Liver (tissue), 3 donors: ENCODE results near the gene ADAM10.

ENCODE experiments used
- CTCF ChIP-seq: fragments of 150-350 bp; IDR thresholded peaks from 2 replicates; pipeline ENCODE4 v1.5.1; 2017; ENCODE audit warnings: improper control_type of control experiment, low read depth, low read length; ENCODE audit not compliant: missing input control
- FOXA1 ChIP-seq: IDR thresholded peaks from 2 replicates; pipeline ENCODE4 v1.6.1; 2016; ENCODE audit warnings: antibody characterized with exemption
- GABPA ChIP-seq, 2 donors: IDR thresholded peaks in 1 of 2; conservative IDR thresholded peaks in 1 of 2; 2 replicates each; pipeline ENCODE4 v1.6.1; 2016; ENCODE audit warnings: antibody characterized with exemption in 2 of 2, mild to moderate bottlenecking in 1 of 2, moderate library complexity in 1 of 2
- HNF4A ChIP-seq, 2 donors: conservative IDR thresholded peaks; 2 replicates each; pipeline ENCODE4 v1.6.1; 2016; ENCODE audit warnings: antibody characterized with exemption in 2 of 2, mild to moderate bottlenecking in 2 of 2
- HNF4G ChIP-seq: IDR thresholded peaks from 2 replicates; pipeline ENCODE4 v1.6.1; 2016; ENCODE audit warnings: antibody characterized with exemption
- JUND ChIP-seq, 2 donors: IDR thresholded peaks; 2 replicates each; pipeline ENCODE4 v1.6.1; 2016; ENCODE audit warnings: antibody characterized with exemption in 2 of 2
- RAD21 ChIP-seq, 2 donors: IDR thresholded peaks; 2 replicates each; pipeline ENCODE4 v1.6.1; 2016; ENCODE audit warnings: antibody characterized with exemption in 2 of 2, mild to moderate bottlenecking in 2 of 2
- REST ChIP-seq: IDR thresholded peaks from 2 replicates; pipeline ENCODE4 v1.6.1; 2016; ENCODE audit warnings: antibody characterized with exemption, mild to moderate bottlenecking
- RXRA ChIP-seq, 2 donors: IDR thresholded peaks; 2 replicates each; pipeline ENCODE4 v1.6.1; 2017 to 2018; ENCODE audit warnings: antibody characterized with exemption in 2 of 2, mild to moderate bottlenecking in 1 of 2
- SP1 ChIP-seq: IDR thresholded peaks from 2 replicates; pipeline ENCODE4 v1.6.1; 2018; ENCODE audit warnings: antibody characterized with exemption, mild to moderate bottlenecking
- TAF1 ChIP-seq: conservative IDR thresholded peaks from 2 replicates; pipeline ENCODE4 v1.6.1; 2016; ENCODE audit warnings: antibody characterized with exemption, mild to moderate bottlenecking
- YY1 ChIP-seq: IDR thresholded peaks from 2 replicates; pipeline ENCODE4 v1.6.1; 2016; ENCODE audit warnings: antibody characterized with exemption, mild to moderate bottlenecking
- ZBTB33 ChIP-seq: IDR thresholded peaks from 2 replicates; pipeline ENCODE4 v1.6.1; 2016; ENCODE audit warnings: antibody characterized with exemption
- donor health status: healthy.
- donor health status: healthy.

GRCh38 chr15:58585693-58586443 is 163.6 kb downstream of the ADAM10 start:
- TF ChIP-seq CTCF = no peak
- no peak for TF ChIP-seq JUND (IDR thresholded peaks at IDR 0.05)
- TF ChIP-seq HNF4G = no peak
- TF ChIP-seq RXRA (IDR thresholded peaks at IDR 0.05) = no peak
- TF ChIP-seq YY1 = no peak
- TF ChIP-seq REST = no peak
- TF ChIP-seq GABPA (IDR thresholded peaks at IDR 0.05 in 1 of 2, conservative IDR thresholded peaks at IDR 0.05 in 1 of 2) = no peak
- no peak for TF ChIP-seq ZBTB33
- TF ChIP-seq HNF4A (conservative IDR thresholded peaks at IDR 0.05) = no peak
- no peak for TF ChIP-seq RAD21 (IDR thresholded peaks at IDR 0.05)
- no peak for TF ChIP-seq FOXA1
- TF ChIP-seq TAF1 = no peak
- no peak for TF ChIP-seq SP1
